Activated T-helper 2 cell treated with anti-CD3 and anti-CD28 coated beads, Interferon-gamma antibody, Interleukin-2, Interleukin-4, amounts not matched to agents 10 μg/mL and 5 μg/mL and 100 μg/mL, durations not matched to agents 14 hours and 24 hours and 36 hours (primary cell): ENCODE results near the gene CCDC47. TPM values are rescaled to one million over a fixed set of nuclear protein-coding genes. Genes with fewer than 3 reads are reported as not detected.

Source experiments
- DNase-seq: peaks from one replicate; pipeline ENCODE4 v3.0.0; 2021; ENCODE audit warnings: low spot score
- H3K27ac Mint-ChIP-seq: one replicate; pipeline ENCODE4 v1.8.0; 2021; ENCODE audit warnings: mixed read lengths
- H3K27me3 Mint-ChIP-seq: one replicate; pipeline ENCODE4 v1.8.0; 2021; ENCODE audit warnings: low read depth, mixed read lengths
- H3K36me3 Mint-ChIP-seq: one replicate; pipeline ENCODE4 v1.8.0; 2021; ENCODE audit warnings: low read depth, mixed read lengths
- H3K4me1 Mint-ChIP-seq: one replicate; pipeline ENCODE4 v1.8.0; 2021; ENCODE audit warnings: low read depth, mixed read lengths
- H3K4me3 Mint-ChIP-seq: one replicate; pipeline ENCODE4 v1.8.0; 2021; ENCODE audit warnings: low read depth, mild to moderate bottlenecking, moderate library complexity, mixed read lengths
- H3K9me3 Mint-ChIP-seq: one replicate; pipeline ENCODE4 v1.8.0; 2021; ENCODE audit warnings: mixed read lengths
- intact Hi-C: fragments of 100-400 bp; cut with micrococcal nuclease; formaldehyde crosslinking; loops from one replicate; pipeline ENCODE4 v1.15.1; 2023
- total RNA-seq: library from RNA; stranded (reverse); gene quantifications from 2 replicates; pipeline ENCODE4 v1.2.3, GENCODE V29; 2022

Gene CCDC47
- total RNA-seq, 1 donor from 2014 or later = 73.7 TPM

GRCh38 chr17:63774141-63774968 is 958 bp upstream of the CCDC47 start, which contains the start of gene DDX42:
Gene DDX42, plus strand, starts transcription at chr17:63774170. Its CDS starts 12,880 bp downstream, at chr17:63787050.
- intact Hi-C loops = loop anchor here (10.0 kb wide), 1 partner anchor 730 kb away; the partner anchor contains the start of genes CEP95 and DDX5
- Mint-ChIP-seq H3K27ac (peak within 1 kb of the TSS; percentile 99), H3K4me3 (peak within 1 kb of the TSS; percentile 92), H3K4me1 (peaks cover 38% of the 10 kb centered on the region), H3K27me3 (no peaks in the 10 kb centered on the region), H3K9me3 (no peaks in the 10 kb centered on the region), H3K36me3 (peaks cover 58% of the 10 kb centered on the region)
- DNase-seq = no peak

GRCh38 chr17:63772801-63773271 is 561 bp downstream of the CCDC47 start:
- intact Hi-C loops = loop anchor here (1.0 to 10.0 kb wide), 7 partner anchors 31 to 732 kb away; partner anchors contain the start of genes CEP95, DCAF7, DDX5 and FTSJ3
- H3K4me1 Mint-ChIP-seq = peaks cover 32% of the 10 kb centered on the region
- H3K9me3 Mint-ChIP-seq = no peaks in the 10 kb centered on the region
- peaks cover 56% of the 10 kb centered on the region for H3K36me3 Mint-ChIP-seq
- H3K27ac Mint-ChIP-seq = peak overlapping the region; percentile 99
- peak overlapping the region; percentile 92 for H3K4me3 Mint-ChIP-seq
- no peaks in the 10 kb centered on the region for H3K27me3 Mint-ChIP-seq
- no peak for DNase-seq

GRCh38 chr17:63768433-63768832 is 5.0 kb downstream of the CCDC47 start:
- H3K27ac Mint-ChIP-seq = no peak overlapping the region
- no peaks in the 10 kb centered on the region for H3K9me3 Mint-ChIP-seq
- peaks cover 25% of the 10 kb centered on the region for H3K4me1 Mint-ChIP-seq
- no peak for DNase-seq
- no peak overlapping the region for H3K4me3 Mint-ChIP-seq
- intact Hi-C loops = no loop called here
- no peaks in the 10 kb centered on the region for H3K27me3 Mint-ChIP-seq
- H3K36me3 Mint-ChIP-seq = peaks cover 64% of the 10 kb centered on the region

GRCh38 chr17:63766754-63767153 is 6.6 kb downstream of the CCDC47 start:
- DNase-seq = no peak
- peaks cover 67% of the 10 kb centered on the region for H3K36me3 Mint-ChIP-seq
- no peak overlapping the region for H3K27ac Mint-ChIP-seq
- H3K4me3 Mint-ChIP-seq = no peak overlapping the region
- intact Hi-C loops = no loop called here
- H3K9me3 Mint-ChIP-seq = no peaks in the 10 kb centered on the region
- no peaks in the 10 kb centered on the region for H3K27me3 Mint-ChIP-seq
- peaks cover 28% of the 10 kb centered on the region for H3K4me1 Mint-ChIP-seq

GRCh38 chr17:63764716-63765115 is 8.7 kb downstream of the CCDC47 start:
- intact Hi-C loops = no loop called here
- Mint-ChIP-seq H3K4me1 (peaks cover 24% of the 10 kb centered on the region), H3K36me3 (peaks cover 78% of the 10 kb centered on the region), H3K27ac (no peak overlapping the region), H3K27me3 (no peaks in the 10 kb centered on the region), H3K9me3 (no peaks in the 10 kb centered on the region), H3K4me3 (no peak overlapping the region)
- no peak for DNase-seq

DNA sequence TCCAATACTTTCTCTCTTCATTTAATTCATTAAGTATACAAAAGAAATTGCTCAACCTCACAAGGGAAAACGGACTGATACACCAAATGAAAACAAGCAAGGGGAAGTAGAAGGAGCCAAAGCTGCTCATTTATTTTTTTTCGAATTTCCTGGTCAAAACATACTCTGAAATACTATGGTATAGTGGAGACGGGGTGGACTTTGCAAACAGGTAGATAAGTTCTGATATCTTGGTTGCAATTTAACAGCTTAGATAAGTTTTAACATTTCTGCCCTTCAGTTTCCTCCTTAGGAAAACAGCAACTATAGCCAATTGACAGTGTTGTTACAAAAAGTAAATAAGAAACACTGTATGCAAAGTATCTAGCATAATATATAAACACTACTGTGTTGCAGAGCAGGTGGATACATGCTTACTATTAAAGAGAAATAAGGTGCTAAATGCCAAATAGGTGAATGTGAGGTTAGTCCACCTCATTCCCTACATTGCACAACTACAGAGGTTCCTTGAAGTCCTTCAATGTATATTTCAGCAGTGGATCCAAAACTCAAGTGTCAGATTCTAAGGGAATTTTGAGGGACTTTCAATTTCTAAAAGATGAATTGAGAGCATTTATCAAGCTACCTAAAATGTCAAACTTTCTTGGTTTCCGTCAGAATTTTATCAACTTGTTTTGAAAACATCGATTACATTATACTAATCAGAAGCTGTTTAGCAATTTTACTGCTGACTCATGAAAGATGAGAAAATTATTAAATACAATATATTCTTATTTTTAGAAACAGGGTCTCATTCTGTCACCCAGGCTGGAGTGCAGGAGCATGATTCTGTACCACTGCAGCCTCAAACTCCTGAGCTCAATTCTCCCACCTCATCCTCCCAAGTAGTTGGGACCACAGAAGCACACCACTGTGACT is 11.0 kb downstream of the CCDC47 start:
- H3K4me1 Mint-ChIP-seq = peaks cover 18% of the 10 kb centered on the region
- no peak for DNase-seq
- no peaks in the 10 kb centered on the region for H3K9me3 Mint-ChIP-seq
- intact Hi-C loops = no loop called here
- H3K4me3 Mint-ChIP-seq = no peak overlapping the region
- H3K27ac Mint-ChIP-seq = no peak overlapping the region
- H3K27me3 Mint-ChIP-seq = no peaks in the 10 kb centered on the region
- peaks cover 81% of the 10 kb centered on the region for H3K36me3 Mint-ChIP-seq

DNA sequence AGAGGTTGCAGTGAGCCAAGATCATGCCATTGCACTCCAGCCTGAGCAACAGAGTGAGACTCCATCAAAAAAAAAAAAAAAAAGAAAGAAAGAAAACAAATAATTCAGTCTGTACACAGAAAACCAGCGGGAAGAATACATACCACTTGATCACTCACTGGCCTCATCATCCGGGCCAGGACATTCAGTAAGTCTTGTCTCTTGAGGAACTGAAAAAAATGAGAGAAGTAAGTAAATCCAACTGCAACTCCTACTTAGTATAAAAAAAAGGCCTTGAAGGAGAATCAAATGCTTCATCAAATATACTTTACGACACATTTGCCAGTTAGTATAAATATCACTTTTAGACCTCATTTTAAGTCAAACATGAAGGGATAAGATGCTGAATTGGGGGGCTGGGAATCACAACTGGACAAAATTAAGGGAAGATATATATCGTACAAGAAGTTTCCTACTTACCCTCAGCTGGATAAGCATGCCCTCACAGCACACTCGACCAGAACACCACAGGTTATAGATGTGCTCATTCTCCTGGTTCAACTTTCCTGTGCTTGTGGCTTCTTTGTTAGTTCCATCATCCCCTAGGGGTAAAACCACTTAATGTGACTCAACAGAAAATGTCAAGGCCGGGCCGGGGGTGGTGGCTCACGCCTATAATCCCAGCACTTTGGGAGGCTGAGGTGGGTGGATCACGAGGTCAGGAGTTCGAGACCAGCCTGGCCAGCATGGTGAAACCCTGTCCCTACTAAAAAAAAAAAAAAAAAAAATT is 12.4 kb downstream of the CCDC47 start:
- Mint-ChIP-seq H3K4me1 (peaks cover 14% of the 10 kb centered on the region), H3K27me3 (no peaks in the 10 kb centered on the region), H3K27ac (peak overlapping the region; percentile 22), H3K4me3 (no peak overlapping the region), H3K36me3 (peaks cover 79% of the 10 kb centered on the region), H3K9me3 (no peaks in the 10 kb centered on the region)
- intact Hi-C loops = no loop called here
- no peak for DNase-seq

- Mint-ChIP-seq H3K27me3 (no peaks in the 10 kb centered on the region), H3K4me1 (peaks cover 11% of the 10 kb centered on the region), H3K36me3 (peaks cover 73% of the 10 kb centered on the region), H3K4me3 (no peak overlapping the region), H3K27ac (no peak overlapping the region), H3K9me3 (no peaks in the 10 kb centered on the region)
- no peak for DNase-seq
- intact Hi-C loops = no loop called here
These were observed 15.0 kb downstream of the CCDC47 start for GRCh38 chr17:63758428-63758827.

DNA sequence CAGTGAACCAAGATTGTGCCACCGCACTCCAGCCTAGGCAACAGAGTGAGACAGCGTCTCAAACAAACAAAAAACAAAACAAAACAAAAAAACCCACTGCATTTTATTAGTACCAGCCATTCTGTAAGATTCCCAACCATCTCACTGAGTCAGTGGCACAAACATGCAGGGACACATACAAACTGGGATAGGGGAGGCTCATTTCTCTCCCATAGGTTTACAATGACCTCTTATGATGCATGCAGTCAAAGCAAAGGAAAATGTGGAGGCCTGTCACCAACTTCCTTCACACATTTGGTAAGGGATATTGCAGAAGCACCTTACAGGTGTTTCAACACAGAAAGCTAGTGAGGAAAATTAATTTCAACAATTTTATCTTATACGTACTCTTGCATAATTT is 19.4 kb downstream of the CCDC47 start:
- peaks cover 75% of the 10 kb centered on the region for H3K36me3 Mint-ChIP-seq

GRCh38 chr17:63753215-63753614 is 20.2 kb downstream of the CCDC47 start:
- Mint-ChIP-seq H3K9me3 (no peaks in the 10 kb centered on the region), H3K4me1 (peaks cover 17% of the 10 kb centered on the region), H3K36me3 (peaks cover 75% of the 10 kb centered on the region), H3K27me3 (no peaks in the 10 kb centered on the region), H3K4me3 (no peak overlapping the region), H3K27ac (peak overlapping the region; percentile 47)
- DNase-seq = no peak
- intact Hi-C loops = no loop called here

More for the DNA sequence above, 19.4 kb downstream of the CCDC47 start:
- H3K9me3 Mint-ChIP-seq = no peaks in the 10 kb centered on the region
- DNase-seq = no peak
- intact Hi-C loops = no loop called here
- H3K4me1 Mint-ChIP-seq = peaks cover 17% of the 10 kb centered on the region
- H3K27ac Mint-ChIP-seq = no peak overlapping the region
- H3K27me3 Mint-ChIP-seq = no peaks in the 10 kb centered on the region
- no peak overlapping the region for H3K4me3 Mint-ChIP-seq

DNA sequence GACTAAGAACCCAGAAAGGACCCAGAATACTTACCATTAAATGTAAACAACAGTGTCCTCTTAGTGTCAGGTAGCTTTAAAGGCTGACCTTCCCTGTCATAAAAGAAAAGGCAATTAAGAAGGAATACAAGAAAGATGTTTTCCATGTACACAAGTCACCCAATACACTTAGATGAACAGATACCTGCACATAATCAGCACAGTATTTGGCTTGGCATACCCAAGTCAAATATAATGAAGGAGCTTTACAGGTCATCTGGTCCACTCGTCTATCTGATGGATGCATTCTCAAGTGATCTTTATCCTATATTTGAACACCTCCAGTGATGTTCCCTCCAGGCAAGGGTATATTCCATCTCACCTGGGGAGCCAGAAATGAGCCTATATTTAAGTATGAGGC is 20.7 kb downstream of the CCDC47 start:
- peak overlapping the region; percentile 47 for H3K27ac Mint-ChIP-seq

DNA sequence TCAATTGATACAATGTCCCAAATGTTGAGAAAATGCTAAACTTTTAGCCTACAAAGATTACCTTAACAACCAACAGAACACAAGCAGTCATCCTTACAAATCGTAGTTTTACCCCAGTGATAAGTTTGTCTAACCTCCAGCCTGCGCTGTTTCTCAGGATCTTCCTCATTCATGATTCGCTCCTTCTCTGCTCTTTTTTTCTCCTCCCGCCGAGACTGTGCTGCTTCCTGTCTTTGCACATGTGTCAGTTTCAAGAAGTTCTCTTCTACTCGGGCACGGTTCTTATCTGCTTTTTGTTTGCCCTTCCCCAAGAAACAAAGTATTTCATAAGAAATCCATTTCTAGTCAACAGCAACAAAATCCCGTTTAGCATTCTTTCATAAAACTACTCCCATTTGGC is 21.6 kb downstream of the CCDC47 start:
- Mint-ChIP-seq H3K9me3 (no peaks in the 10 kb centered on the region), H3K36me3 (peaks cover 74% of the 10 kb centered on the region), H3K4me1 (peaks cover 19% of the 10 kb centered on the region), H3K4me3 (peak overlapping the region; percentile 63), H3K27me3 (no peaks in the 10 kb centered on the region), H3K27ac (peak overlapping the region; percentile 87)
- intact Hi-C loops = no loop called here
- DNase-seq = no peak

More for the DNA sequence above, 20.7 kb downstream of the CCDC47 start:
- intact Hi-C loops = no loop called here
- Mint-ChIP-seq H3K9me3 (no peaks in the 10 kb centered on the region), H3K4me1 (peaks cover 17% of the 10 kb centered on the region), H3K4me3 (no peak overlapping the region), H3K36me3 (peaks cover 74% of the 10 kb centered on the region), H3K27me3 (no peaks in the 10 kb centered on the region)
- no peak for DNase-seq
